CD14-positive monocyte (primary cell): ENCODE measurements around the gene CLPSL1. TPM values are rescaled to one million over a fixed set of nuclear protein-coding genes. Genes with fewer than 3 reads are reported as not detected.

Source experiments
- DNase-seq, 3 donors: peaks; one replicate each; pipeline ENCODE4 v3.0.0-alpha.2; 2011 to 2022
- H2AFZ ChIP-seq: 2 replicates; pipeline ENCODE4 v1.6.0; 2012; ENCODE audit warnings: mild to moderate bottlenecking, low read depth, low read length, inconsistent platforms; ENCODE audit not compliant: insufficient read depth, poor library complexity, severe bottlenecking
- H3K27ac ChIP-seq, 2 donors: 1 replicate in 1 of 2; 2 replicates in 1 of 2; pipeline ENCODE4 v1.5.1; 2012 to 2013; ENCODE audit warnings: low read length in 2 of 2, control low read depth in 1 of 2, inconsistent platforms in 1 of 2, low read depth in 1 of 2, mild to moderate bottlenecking in 1 of 2
- H3K27me3 ChIP-seq, 2 donors: one replicate each; pipeline versions ENCODE4 v1.6.0 to v1.6.1; 2011 to 2013; ENCODE audit warnings: low read length in 2 of 2; ENCODE audit not compliant: control insufficient read depth in 2 of 2, insufficient read depth in 2 of 2
- H3K36me3 ChIP-seq, 2 donors: replicated peaks in 1 of 2; 1 replicate in 1 of 2; 2 replicates in 1 of 2; pipeline versions ENCODE4 v1.5.1 to v1.6.1; 2012 to 2013; ENCODE audit warnings: low read length in 2 of 2, control low read depth in 1 of 2, inconsistent platforms in 1 of 2, mild to moderate bottlenecking in 1 of 2; ENCODE audit not compliant: insufficient read depth in 2 of 2, control insufficient read depth in 1 of 2
- H3K4me1 ChIP-seq, 2 donors: 1 replicate in 1 of 2; 2 replicates in 1 of 2; pipeline versions ENCODE4 v1.5.1 to v1.6.1; 2012 to 2013; ENCODE audit warnings: low read length in 2 of 2, control low read depth in 1 of 2, inconsistent platforms in 1 of 2, mild to moderate bottlenecking in 1 of 2, moderate library complexity in 1 of 2; ENCODE audit not compliant: insufficient read depth in 2 of 2, control insufficient read depth in 1 of 2
- H3K4me2 ChIP-seq: replicated peaks from 2 replicates; pipeline ENCODE3; 2012; ENCODE audit warnings: low read length, moderate library complexity, mild to moderate bottlenecking; ENCODE audit not compliant: poor library complexity, severe bottlenecking; ENCODE audit errors: extremely low read depth
- H3K4me3 ChIP-seq, 3 experiments: fragments of 200-600 bp in 1 of 3; sonication (generic) in 1 of 3; replicated peaks in 1 of 3; 1 replicate in 2 of 3; 2 replicates in 1 of 3; pipeline ENCODE4 v1.5.1; 2011 to 2013; ENCODE audit warnings: low read length in 3 of 3, mild to moderate bottlenecking in 3 of 3, control low read depth in 2 of 3, low read depth in 2 of 3, inconsistent platforms in 1 of 3, moderate library complexity in 1 of 3
- H3K79me2 ChIP-seq: 2 replicates; pipeline ENCODE4 v1.6.0; 2012; ENCODE audit warnings: mild to moderate bottlenecking, control low read depth, inconsistent platforms, low read length, moderate library complexity; ENCODE audit not compliant: insufficient read depth
- H3K9ac ChIP-seq: 2 replicates; pipeline ENCODE4 v1.6.0; 2017; ENCODE audit warnings: low read length, mild to moderate bottlenecking; ENCODE audit not compliant: insufficient read depth, poor library complexity, severe bottlenecking
- H3K9me3 ChIP-seq, 2 donors: replicated peaks in 1 of 2; 1 replicate in 1 of 2; 2 replicates in 1 of 2; pipeline versions ENCODE4 v1.5.1 to v1.6.1; 2012 to 2013; ENCODE audit warnings: low read length in 2 of 2, control low read depth in 1 of 2; ENCODE audit not compliant: control insufficient read depth in 1 of 2, insufficient read depth in 1 of 2
- H4K20me1 ChIP-seq: 2 replicates; pipeline ENCODE4 v1.6.0; 2012; ENCODE audit warnings: mild to moderate bottlenecking, low read length, control low read depth, moderate library complexity; ENCODE audit not compliant: insufficient read depth
- H3K27ac Mint-ChIP-seq, 7 donors: one replicate each; pipeline ENCODE4 v1.8.0; 2020; ENCODE audit warnings: mild to moderate bottlenecking in 7 of 7, mixed read lengths in 7 of 7, moderate library complexity in 6 of 7, inconsistent platforms in 2 of 7
- H3K27me3 Mint-ChIP-seq, 3 donors: one replicate each; pipeline ENCODE4 v1.8.0; 2021 to 2022; ENCODE audit warnings: low read depth in 3 of 3, mild to moderate bottlenecking in 3 of 3, mixed read lengths in 3 of 3, moderate library complexity in 3 of 3, inconsistent platforms in 1 of 3
- H3K36me3 Mint-ChIP-seq, 2 donors: one replicate each; pipeline ENCODE4 v1.8.0; 2020; ENCODE audit warnings: mixed read lengths in 2 of 2, inconsistent platforms in 1 of 2, mild to moderate bottlenecking in 1 of 2
- H3K4me1 Mint-ChIP-seq: one replicate; pipeline ENCODE4 v1.8.0; 2020; ENCODE audit warnings: mild to moderate bottlenecking, mixed read lengths
- H3K4me3 Mint-ChIP-seq, 2 donors: one replicate each; pipeline ENCODE4 v1.8.0; 2020; ENCODE audit warnings: mild to moderate bottlenecking in 2 of 2, mixed read lengths in 2 of 2, moderate library complexity in 1 of 2
- H3K9me3 Mint-ChIP-seq, 7 donors: one replicate each; pipeline ENCODE4 v1.8.0; 2020 to 2022; ENCODE audit warnings: mixed read lengths in 7 of 7, mild to moderate bottlenecking in 6 of 7, moderate library complexity in 6 of 7, inconsistent platforms in 2 of 7
- CTCF ChIP-seq: fragments of 200-600 bp; IDR thresholded peaks from one replicate; pipeline ENCODE4 v1.8.0; 2022; ENCODE audit warnings: antibody characterized with exemption, mild to moderate bottlenecking
- WGBS: methylation state at CpG from one replicate; pipeline ENCODE4 v1.1.5; 2013; ENCODE audit warnings: missing lambda C conversion rate; ENCODE audit not compliant: insufficient coverage; 5-methylcytosine and 5-hydroxymethylcytosine counted together
- intact Hi-C, 2 donors: fragments of 100-400 bp; cut with micrococcal nuclease; formaldehyde crosslinking; loops; one replicate each; pipeline versions ENCODE4 v1.15.0 to v1.15.1; 2023
- polyA plus RNA-seq, 3 donors: library from polyadenylated mRNA; depleted of rRNA in 1 of 3; unstranded in 2 of 3; stranded (reverse) in 1 of 3; fragments of 300-500 nt in 2 of 3; fragments of >200 nt in 1 of 3; fragmentation: Illumina TruSeq in 2 of 3; gene quantifications; 1 replicate in 2 of 3; 2 replicates in 1 of 3; pipeline ENCODE4 v1.2.3, GENCODE V29; 2012 to 2021

CLPSL1 gene
- polyA plus RNA-seq, 3 donors, result not detected

- H3K79me2 ChIP-seq, result no peaks in the 10 kb centered on the region
- no peaks in the 10 kb centered on the region for H3K27me3 ChIP-seq
- intact Hi-C loops, result no loop called here
- no peak overlapping the region for H2AFZ ChIP-seq
- no peak for DNase-seq
- H3K36me3 Mint-ChIP-seq, result no peaks in the 10 kb centered on the region
- peaks cover 8 to 17% (median 12%) of the 10 kb centered on the region in 3 donors for H3K27me3 Mint-ChIP-seq
- no peaks in the 10 kb centered on the region for H3K36me3 ChIP-seq
- peaks cover 4 to 7% of the 10 kb centered on the region in 2 donors for H3K4me1 ChIP-seq
- WGBS, result 17% methylated on average over 1 of the region's 5 CpGs
- no peaks in the 10 kb centered on the region for H4K20me1 ChIP-seq
- H3K9ac ChIP-seq, result no peak overlapping the region
- H3K4me3 Mint-ChIP-seq, result no peak overlapping the region
- no peak overlapping the region for H3K4me2 ChIP-seq
- TF ChIP-seq CTCF, result no peak
- H3K9me3 ChIP-seq, result no peaks in the 10 kb centered on the region
- peaks cover 7% of the 10 kb centered on the region for H3K4me1 Mint-ChIP-seq
- peaks cover 0 to 4% (median 0%) of the 10 kb centered on the region in 7 donors for H3K9me3 Mint-ChIP-seq
- no peak overlapping the region for H3K4me3 ChIP-seq
- no peak overlapping the region for H3K27ac Mint-ChIP-seq
- no peak overlapping the region for H3K27ac ChIP-seq
Observed at GRCh38 chr6:35809809-35810208, 29.0 kb downstream of the CLPSL1 start.

GRCh38 chr6:35810971-35811698, 30.3 kb downstream of the CLPSL1 start:
- peaks cover 6% of the 10 kb centered on the region for H3K4me1 Mint-ChIP-seq
- no peak for DNase-seq
- no peaks in the 10 kb centered on the region for H3K36me3 Mint-ChIP-seq
- peaks cover 4 to 7% of the 10 kb centered on the region in 2 donors for H3K4me1 ChIP-seq
- no peaks in the 10 kb centered on the region for H3K9me3 ChIP-seq
- no peaks in the 10 kb centered on the region for H3K36me3 ChIP-seq
- H3K27me3 Mint-ChIP-seq, result peaks cover 6 to 14% (median 9%) of the 10 kb centered on the region in 3 donors
- TF ChIP-seq CTCF, result no peak
- H4K20me1 ChIP-seq, result no peaks in the 10 kb centered on the region
- H3K4me3 ChIP-seq, result no peak overlapping the region
- no peak overlapping the region for H3K9ac ChIP-seq
- H3K79me2 ChIP-seq, result no peaks in the 10 kb centered on the region
- intact Hi-C loops, result no loop called here
- peaks cover 0 to 9% (median 4%) of the 10 kb centered on the region in 7 donors for H3K9me3 Mint-ChIP-seq
- H2AFZ ChIP-seq, result no peak overlapping the region
- peak overlapping the region in 1 of 7 donors; percentile 58 for H3K27ac Mint-ChIP-seq
- no peak overlapping the region for H3K27ac ChIP-seq
- WGBS, result 88% methylated on average over 10 of the region's 14 CpGs
- H3K4me3 Mint-ChIP-seq, result no peak overlapping the region
- H3K4me2 ChIP-seq, result no peak overlapping the region
- H3K27me3 ChIP-seq, result no peaks in the 10 kb centered on the region
